Inflammatory macrophage (primary cell): Measurements from ENCODE around the gene IQCK.
"Not testable (repeated sequence)": the region's sequence is repeated elsewhere in the genome, so short reads cannot be mapped to it uniquely, and the experiment has no call there.

Experiments used
- DNase-seq, 2 donors: peaks; one replicate each; pipeline ENCODE4 v3.0.0-alpha.2; 2020 to 2022

IQCK gene

GRCh38 chr16:19760356-19761060, 42.4 kb downstream of the IQCK start:
- no peak for DNase-seq

- DNase-seq: peak; percentile 74 to 76
These were observed 47.9 kb downstream of the IQCK start for GRCh38 chr16:19765860-19766553.

- peak in 1 of 2 donors; percentile 2 for DNase-seq
These were observed 48.4 kb downstream of the IQCK start for GRCh38 chr16:19766554-19766884.

- DNase-seq: no peak
These were observed 48.9 kb downstream of the IQCK start for GRCh38 chr16:19766988-19767387.

GRCh38 chr16:19767497-19767896, 49.4 kb downstream of the IQCK start:
- DNase-seq: no peak

GRCh38 chr16:19769239-19769638, 51.2 kb downstream of the IQCK start:
- no peak for DNase-seq

GRCh38 chr16:19771040-19771439, 53.0 kb downstream of the IQCK start:
- no peak for DNase-seq

DNA sequence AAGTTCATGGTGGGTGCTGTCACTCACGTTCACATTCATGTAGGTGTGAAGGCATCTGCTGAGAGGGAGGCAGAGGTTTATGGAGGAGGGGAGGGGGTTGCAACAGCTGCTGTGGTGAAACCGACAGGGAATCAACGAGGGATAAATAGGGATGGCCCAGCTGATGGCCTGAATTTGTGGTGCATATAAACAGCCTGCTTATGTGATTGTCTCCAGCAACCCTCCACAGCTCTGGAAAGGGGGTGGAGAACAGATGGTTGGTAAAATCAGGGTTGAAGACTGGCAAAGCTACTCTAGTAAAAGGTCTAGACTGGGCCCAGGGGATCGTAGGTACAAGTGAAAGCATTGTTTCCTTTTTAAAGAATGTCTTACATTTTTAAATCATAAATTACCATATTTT, 53.7 kb downstream of the IQCK start:
- DNase-seq: no peak

- DNase-seq: no peak
These were observed 56.0 kb downstream of the IQCK start for GRCh38 chr16:19774024-19774423.

DNA sequence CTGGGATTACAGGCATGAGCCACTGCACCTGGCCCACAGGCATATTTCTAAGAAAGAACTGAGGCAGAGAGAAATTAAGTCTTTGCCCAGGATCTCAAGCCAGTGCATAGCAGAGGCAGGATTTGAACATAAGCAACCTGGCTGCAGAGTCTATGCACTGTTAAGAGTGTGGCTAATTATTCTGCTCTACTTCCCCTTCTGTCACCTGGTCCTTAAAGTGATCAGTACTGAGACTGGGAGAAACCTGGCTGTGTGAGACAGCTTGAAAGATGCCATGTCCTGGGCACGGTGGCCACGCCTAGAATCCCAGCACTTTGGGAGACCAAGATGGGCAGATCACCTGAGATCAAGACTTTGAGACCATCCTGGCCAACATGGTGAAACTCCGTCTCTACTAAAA, 58.1 kb downstream of the IQCK start:
- no peak for DNase-seq

- no peak for DNase-seq
These were observed 58.5 kb downstream of the IQCK start for GRCh38 chr16:19776565-19776964.

GRCh38 chr16:19780321-19780720, 62.2 kb downstream of the IQCK start:
- no peak for DNase-seq

DNA sequence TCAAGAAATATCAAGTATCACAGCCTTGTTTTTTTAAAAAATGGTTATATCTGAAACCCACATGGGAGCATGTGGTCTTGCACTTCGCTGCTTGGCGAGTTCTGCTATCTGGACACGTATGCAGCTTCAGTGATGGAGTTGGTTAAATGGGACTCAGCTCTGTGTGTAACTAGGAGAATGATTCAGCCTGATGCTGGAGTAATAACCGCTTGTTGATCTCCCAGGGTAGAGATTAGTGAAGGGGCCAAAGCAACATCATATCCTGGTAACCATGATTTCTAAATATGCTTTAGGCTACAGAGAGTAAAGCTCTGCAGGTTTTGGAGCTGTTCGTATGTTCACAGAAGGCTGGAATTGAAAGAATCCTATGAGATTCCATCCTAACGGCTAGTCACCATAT, 63.2 kb downstream of the IQCK start:
- DNase-seq: no peak

GRCh38 chr16:19783363-19784182, 65.5 kb downstream of the IQCK start:
- DNase-seq: no peak

DNA sequence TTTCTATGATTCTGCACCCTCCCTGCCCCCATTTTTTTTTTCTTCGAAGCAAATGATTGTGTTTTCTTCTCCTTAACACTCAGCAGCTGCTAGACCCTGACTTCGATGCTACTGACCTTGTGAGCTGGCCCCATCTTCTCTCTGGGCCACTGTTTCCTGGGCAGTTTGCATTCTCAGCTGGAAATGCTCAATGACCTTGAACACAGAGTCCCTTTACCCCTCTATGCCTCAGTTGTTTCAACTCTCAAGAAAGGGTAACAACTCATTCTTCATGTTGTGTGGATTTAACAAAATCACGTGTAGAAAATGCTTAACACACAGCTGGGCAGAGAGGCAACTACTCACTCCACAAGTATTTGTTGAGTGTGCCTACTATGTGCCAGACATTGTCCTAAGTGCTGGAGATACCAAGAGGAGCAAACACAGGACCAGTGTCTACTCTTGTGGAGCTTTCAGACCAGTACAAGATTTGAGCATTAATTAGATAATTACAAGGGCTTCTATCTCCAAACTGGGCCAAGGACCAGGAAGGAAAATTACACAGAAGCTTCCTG, 66.2 kb downstream of the IQCK start:
- no peak for DNase-seq

GRCh38 chr16:19785081-19785480, 67.0 kb downstream of the IQCK start:
- no peak for DNase-seq

- no peak for DNase-seq
These were observed 67.5 kb downstream of the IQCK start for GRCh38 chr16:19785512-19786130.

GRCh38 chr16:19801369-19801768, 83.3 kb downstream of the IQCK start:
- DNase-seq: not testable (repeated sequence)

GRCh38 chr16:19801824-19802223, 83.8 kb downstream of the IQCK start:
- not testable (repeated sequence) for DNase-seq

DNA sequence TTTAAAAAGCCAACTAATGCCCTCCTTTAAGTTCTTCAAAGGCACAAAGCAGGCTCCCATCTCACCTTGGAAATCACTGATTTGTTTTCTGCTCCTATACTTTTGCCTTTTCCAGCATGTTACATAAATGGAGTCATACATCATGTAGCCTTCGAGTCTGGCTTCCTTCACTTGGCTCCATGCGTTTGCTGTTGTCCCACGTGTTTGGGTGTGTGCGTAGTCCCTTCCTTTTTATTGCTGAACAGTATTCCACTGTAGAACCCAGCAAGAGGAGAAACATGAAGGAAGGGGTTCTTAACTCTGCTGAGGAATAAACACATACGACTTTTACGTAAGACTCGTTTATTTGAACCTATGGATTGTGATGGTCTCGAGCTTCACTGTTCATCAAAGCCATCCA, 84.5 kb downstream of the IQCK start:
- no peak for DNase-seq

GRCh38 chr16:19804538-19805323, 86.7 kb downstream of the IQCK start:
- peak; percentile 64 to 79 for DNase-seq
